ENCODE results near the gene TRERF1.

GRCh38 chr6:42363926-42364849, 87.5 kb downstream of the TRERF1 start:
- no peak for TF ChIP-seq CTCF (IDR thresholded peaks at IDR 0.05 in 4 of 5, conservative IDR thresholded peaks at IDR 0.05 in 1 of 5)
- TF ChIP-seq POLR2A (IDR thresholded peaks at IDR 0.05), result no peak

Measured in gastrocnemius medialis (tissue), 4 donors.